ENCODE measurements around the gene PLSCR3.

- TF ChIP-seq CTCF (conservative IDR thresholded peaks at IDR 0.05 in 1 of 2, IDR thresholded peaks at IDR 0.05 in 1 of 2; ENCODE audit: low read depth in 1 of 2, low read length in 2 of 2) (no peak), EZH2 (IDR thresholded peaks at IDR 0.05; ENCODE audit: low read length, missing control alignments) (no peak)
These were observed 15.2 kb downstream of the PLSCR3 start for GRCh38 chr17:7379134-7379533.
